Subcutaneous adipose tissue (tissue), 4 donors: ENCODE measurements around the gene ZHX3. TPM values are rescaled to one million over a fixed set of nuclear protein-coding genes. Genes with fewer than 3 reads are reported as not detected.

ENCODE experiments used
- CTCF ChIP-seq: fragments of 450-650 bp; IDR thresholded peaks from one replicate; pipeline ENCODE4 v1.5.1; 2016; ENCODE audit warnings: low read depth, mild to moderate bottlenecking, control low read depth, antibody characterized with exemption, moderate library complexity
- total RNA-seq, 4 donors: library from RNA; depleted of rRNA; stranded (reverse); fragments of >200 nt; gene quantifications; one replicate each; pipeline ENCODE4 v1.1.0, GENCODE V29; 2016

ZHX3 gene
- total RNA-seq, 4 donors from 2014 or later, result 31.0 to 50.9 (median 37.9) TPM

- no peak for TF ChIP-seq CTCF
Observed at GRCh38 chr20:41201760-41202159, 115.8 kb downstream of the ZHX3 start.

- no peak for TF ChIP-seq CTCF
Observed at GRCh38 chr20:41200446-41201202, 116.9 kb downstream of the ZHX3 start.

- TF ChIP-seq CTCF, result no peak
Observed at GRCh38 chr20:41198443-41198842, 119.1 kb downstream of the ZHX3 start.

GRCh38 chr20:41196653-41197225 is 120.8 kb downstream of the ZHX3 start:
- TF ChIP-seq CTCF, result no peak

- no peak for TF ChIP-seq CTCF
Observed at GRCh38 chr20:41192575-41192974, 125.0 kb downstream of the ZHX3 start.

GRCh38 chr20:41191562-41192500 is 125.7 kb downstream of the ZHX3 start:
- TF ChIP-seq CTCF, result no peak

- TF ChIP-seq CTCF, result no peak
Observed at GRCh38 chr20:41187668-41188067, 129.9 kb downstream of the ZHX3 start.
